SIG-M5 (cell line): ENCODE data around the gene ASGR1.
A peak's percentile ranks its signal among the peaks of the same experiment; 100 is the strongest.
"Not testable (repeated sequence)": the region's sequence is repeated elsewhere in the genome, so short reads cannot be mapped to it uniquely, and the experiment has no call there.

Experiments
- DNase-seq: peaks from one replicate; lab custom pipeline; 2025; lab: John Stamatoyannopoulos, UW

The ASGR1 gene

DNA sequence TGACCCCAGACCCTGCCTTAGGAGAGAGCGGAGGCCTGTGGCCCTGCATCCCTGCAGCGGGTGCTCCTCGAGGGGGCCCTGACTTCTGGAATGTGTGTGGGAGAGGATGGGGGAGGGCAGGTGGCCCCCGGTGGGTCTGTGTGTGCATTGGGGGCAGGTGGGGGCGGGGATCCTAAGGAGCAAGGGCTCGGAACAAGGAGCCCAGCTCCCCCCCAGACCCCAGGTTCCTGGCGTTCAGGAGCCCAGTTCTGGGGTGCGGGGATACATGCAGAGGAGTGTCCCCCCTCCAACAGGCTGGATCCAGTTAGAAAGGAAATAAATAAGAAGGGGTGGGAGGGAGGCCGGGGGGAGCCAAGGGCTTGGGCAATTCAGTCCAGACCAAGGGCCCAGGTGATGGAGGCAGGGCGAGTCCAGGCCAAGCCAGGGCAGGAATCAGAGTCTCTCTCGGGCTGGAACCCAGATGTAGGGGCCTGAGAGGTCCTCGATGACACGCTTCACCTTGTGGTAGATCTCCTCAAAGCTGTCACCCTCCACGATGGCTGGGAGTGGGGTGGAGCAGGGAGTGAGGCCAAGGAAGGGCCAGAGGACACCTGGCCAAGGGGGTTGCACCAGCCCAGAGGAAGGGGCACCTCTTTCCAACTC, 11.2 kb upstream of the ASGR1 start:
- DNase-seq, result no peak

DNA sequence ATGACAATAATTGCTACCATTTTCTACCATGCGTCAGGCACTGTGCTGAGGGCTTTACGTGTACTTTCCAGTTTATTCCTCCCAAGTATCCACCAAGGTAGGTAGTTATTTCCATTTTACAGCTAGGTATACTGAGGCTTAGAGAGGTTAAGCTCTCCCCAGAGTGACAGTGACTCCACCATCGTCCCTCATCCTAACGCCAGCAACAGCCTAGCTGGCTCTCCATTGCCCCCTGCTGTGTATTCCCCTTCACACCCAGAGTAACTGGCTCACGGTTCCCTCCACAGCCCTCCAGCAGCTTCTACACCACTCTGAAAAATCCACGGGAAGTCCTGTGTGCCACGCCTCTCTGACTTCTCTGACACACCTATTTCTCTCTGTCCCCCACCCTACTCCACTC, 7.1 kb upstream of the ASGR1 start:
- no peak for DNase-seq

DNA sequence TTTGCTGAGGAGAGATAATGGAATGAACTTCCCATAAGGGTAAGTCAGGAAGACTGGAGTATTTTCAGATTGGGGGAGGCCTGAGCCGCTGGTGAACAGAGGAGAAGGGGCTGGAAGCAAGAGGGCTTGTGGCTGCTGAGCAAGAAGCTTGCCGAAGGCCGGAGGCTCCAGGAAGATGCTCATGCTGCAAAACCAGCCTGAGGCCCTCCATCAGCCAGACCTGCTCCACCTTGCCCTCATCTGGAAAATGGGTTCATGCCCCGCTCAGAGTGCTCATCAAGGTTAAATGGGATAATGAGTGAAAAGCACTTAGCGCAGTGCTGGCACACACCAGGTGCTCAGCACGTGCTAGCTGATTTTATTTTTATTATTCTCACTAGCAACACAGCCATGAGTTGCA, 5.5 kb upstream of the ASGR1 start:
- no peak for DNase-seq

DNA sequence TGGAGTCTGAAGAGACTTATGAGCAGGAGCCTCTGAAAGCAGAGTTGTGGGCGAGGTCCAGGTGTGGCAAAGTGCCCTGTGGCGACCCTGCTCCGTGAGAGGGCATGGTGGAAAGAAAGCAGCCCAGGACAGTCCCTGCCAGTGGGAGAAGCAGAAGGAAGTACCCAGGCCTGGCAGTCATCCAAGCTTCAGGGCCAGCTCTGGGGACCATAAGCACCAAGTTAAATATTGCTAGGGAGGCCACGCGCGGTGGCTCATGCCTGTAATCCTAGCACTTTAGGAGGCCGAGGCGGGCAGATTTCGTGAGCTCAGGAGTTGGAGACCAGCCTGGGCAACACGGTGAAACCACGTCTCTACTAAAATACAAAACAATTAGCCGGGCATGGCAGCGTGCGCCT, 4.9 kb upstream of the ASGR1 start:
- DNase-seq, result no peak

DNA sequence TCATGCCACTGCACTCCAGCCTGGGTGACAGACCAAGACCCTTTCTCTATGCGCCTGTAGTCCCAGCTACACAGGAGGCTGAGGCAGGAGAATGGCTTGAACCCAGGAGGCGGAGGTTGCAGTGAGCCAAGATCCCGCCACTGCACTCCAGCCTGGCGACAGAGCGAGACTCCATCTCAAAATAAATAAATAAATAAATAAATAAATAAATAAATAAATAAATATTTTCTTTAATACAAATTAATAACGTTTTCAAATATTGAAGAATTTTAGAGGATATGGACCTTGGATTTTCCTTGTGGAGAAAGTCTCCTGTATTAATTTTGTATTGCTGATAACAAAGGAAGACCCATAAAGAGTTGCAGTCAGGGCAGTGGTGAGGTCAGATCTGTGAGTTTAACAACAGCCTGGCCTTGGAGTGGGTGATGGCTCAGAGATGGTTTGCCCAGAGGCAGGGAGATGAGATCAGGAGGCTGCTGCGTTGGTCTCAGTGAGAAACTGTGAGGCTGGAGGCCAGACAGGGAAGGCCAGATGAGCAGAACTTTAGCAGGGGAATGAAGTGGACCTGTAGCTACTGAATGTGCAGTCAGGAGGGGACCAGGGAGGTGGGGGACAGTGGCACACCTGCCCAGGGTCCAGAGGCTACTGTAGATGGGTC, 4.4 kb upstream of the ASGR1 start:
- no peak for DNase-seq

DNA sequence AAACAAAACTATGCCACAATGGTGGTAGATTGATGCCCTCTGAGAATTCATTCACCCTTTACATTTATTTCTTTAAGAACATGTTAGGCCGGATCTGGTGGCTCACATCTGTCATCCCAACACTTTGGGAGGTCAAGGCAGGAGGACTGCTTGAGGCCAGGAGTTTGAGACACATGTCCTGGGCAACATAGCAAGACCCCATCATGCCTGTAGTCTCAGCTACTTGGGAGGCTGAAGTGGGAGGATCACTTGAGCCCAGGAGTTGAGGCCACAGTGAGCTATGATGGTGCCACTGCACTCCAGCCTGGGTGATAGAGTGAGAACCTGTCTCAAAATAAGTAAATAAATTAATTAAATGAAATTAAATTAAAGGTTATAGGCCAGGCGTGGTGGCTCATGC, 2.9 kb upstream of the ASGR1 start:
- DNase-seq, result not testable (repeated sequence)

DNA sequence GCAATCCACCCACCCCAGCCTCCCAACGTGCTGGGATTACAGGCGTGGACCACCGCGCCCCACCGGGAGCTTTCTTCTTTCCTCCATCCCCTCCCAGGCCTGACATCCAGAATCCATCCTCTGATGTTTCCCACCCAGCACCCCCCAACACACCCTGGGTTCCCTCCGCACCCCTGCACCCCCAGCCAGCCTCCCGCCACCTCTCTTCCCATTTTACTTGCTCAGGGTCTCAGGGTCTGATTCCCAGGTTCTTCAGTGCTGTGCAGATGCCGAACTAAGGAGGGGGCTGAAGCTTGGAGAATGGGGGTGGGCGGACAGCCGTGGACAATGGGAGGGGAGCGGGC, 225 bp downstream of the ASGR1 start:
- DNase-seq, result no peak

DNA sequence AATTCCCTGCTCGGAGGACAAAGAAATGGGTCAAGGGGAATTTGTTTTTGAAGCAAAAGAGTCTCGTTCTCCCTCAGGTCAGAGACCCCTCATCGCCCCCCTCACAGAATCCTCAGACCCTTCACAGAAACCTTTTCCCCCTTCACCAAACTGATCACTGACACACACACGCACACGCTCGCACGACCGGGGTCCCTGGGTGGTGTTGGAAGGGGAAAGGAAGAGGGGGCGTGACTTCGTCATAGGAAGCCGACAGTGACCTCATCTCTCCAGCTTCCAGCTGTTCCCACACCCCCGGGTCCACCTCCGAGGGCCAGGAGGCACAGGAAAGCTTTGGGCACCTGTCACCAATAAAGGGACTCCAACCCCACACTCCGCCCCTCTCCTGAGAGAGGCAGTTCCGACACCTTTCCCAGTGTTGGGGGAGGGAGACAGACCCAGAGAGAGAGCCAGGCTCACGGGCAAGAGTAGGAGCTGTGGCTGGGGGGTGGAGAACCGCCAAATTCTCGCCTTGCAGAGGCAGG, 1.2 kb downstream of the ASGR1 start:
- DNase-seq, result no peak

DNA sequence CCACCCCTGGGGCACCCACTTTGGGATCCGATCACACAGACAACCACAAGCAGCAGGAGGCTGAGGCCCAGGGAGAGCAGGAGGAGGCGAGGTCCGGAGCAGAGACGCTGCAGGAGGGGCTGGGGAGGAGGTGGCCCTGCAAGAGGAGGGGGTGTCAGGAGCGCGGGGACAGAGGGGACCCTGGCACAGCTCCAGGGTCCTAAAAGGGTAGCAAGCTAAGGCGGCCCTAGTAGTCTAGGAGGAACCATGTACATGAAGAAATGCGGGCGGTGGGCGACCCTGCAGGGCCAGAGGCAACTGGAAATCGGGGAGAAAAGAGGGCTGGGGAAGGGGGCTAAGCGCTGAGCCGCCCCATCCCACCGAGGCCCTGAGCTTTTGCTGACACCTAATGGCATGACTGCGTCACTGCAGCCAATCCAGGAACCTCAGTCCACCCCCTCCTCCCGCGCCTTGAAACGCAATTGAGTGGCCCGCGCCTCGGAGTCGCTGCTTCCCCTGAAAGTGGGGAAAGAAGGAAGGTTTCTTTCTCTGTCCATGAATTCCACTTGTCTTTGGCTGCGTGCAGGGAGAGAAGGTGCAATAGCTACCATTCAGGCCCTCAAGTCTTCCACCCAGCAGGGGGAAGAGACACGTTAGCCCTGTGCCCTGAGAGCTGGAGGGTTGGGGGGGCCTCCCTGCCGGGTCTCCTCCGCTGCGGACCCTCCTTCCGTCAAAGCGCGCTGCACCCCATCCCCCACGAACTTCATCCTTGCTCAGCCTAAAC, 1.8 kb downstream of the ASGR1 start:
- no peak for DNase-seq

DNA sequence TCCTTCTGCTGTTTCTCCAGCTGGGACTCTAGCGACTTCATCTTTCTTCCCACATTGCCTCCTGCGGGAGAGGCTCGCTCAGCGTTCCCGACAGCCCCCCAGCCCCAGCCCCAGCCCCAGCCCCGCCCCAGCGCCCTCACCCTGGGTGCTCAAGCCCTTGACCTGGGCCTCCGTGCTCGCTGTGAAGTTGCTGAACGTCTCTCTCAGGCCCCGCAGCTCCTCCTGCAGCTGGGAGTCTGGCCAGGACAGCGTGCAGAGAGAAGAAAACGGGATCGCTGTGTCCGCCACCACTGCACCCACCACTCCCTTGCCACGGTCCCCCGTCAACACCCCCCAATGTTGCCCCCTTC, 2.4 kb downstream of the ASGR1 start:
- no peak for DNase-seq

DNA sequence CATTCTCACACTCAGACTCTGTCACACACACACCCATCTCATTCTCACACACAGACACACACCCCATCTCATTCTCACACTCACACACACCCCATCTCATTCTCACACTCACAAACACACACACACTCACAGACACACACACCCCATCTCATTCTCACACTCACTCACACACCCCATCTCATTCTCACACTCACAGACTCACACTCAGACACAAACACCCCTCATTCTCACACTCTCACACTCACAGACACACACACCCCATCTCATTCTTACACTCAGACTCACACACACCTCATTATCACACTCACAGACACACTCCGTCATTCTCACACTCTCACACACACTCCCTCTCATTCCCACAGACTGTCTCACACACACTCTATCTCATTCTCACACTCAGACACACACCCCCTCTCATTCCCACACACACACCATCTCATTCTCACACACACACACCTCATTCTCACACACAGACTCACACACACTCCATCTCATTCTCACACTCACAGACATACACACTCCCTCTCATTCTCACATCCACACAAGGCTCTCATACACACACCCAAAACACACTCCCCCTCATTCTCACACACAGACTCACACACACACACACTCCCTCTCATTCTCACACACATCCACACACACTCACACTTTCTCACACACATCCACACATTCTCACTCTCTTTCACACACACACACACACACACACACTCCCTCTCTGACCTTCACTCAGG, 2.9 kb downstream of the ASGR1 start:
- DNase-seq, result no peak

DNA sequence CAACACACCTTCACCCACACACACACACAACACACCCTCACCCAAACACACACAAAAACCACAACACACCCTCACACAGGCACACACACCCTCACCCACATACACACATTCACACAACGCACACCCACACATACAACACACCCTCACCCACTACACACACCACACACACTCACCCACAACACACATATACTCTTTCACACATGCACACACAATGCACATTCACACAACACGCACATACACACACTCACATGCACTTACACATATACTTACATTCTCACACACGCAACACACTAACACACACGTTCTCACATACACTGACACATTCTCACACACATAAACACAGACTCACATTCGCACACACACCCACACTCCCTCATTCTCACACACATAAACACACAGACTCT, 3.8 kb downstream of the ASGR1 start:
- no peak for DNase-seq

DNA sequence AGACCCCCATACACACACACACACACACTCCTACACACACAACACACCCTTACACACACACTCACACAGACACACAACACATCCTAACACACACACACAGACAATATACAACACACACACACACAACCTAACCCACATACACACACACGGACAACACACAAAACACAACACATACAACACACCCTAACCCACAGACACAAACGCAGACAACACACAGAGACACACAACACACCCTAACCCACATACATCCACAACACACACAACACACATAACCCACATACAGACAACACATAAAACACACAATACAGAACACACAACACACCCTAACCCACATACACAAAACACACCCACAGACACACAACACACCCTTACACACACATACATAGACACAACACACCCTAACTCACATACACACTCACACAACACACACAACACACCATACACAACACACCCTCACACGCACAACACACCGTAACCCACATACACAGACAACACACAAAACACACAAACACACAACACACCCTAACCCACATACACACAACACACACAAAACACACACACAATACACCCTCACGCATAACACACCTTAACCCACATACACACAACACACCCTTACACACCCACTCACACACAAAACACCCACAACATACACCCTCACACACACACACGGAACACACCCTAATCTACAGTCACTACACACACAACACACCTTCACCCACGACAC, 4.4 kb downstream of the ASGR1 start:
- no peak for DNase-seq

DNA sequence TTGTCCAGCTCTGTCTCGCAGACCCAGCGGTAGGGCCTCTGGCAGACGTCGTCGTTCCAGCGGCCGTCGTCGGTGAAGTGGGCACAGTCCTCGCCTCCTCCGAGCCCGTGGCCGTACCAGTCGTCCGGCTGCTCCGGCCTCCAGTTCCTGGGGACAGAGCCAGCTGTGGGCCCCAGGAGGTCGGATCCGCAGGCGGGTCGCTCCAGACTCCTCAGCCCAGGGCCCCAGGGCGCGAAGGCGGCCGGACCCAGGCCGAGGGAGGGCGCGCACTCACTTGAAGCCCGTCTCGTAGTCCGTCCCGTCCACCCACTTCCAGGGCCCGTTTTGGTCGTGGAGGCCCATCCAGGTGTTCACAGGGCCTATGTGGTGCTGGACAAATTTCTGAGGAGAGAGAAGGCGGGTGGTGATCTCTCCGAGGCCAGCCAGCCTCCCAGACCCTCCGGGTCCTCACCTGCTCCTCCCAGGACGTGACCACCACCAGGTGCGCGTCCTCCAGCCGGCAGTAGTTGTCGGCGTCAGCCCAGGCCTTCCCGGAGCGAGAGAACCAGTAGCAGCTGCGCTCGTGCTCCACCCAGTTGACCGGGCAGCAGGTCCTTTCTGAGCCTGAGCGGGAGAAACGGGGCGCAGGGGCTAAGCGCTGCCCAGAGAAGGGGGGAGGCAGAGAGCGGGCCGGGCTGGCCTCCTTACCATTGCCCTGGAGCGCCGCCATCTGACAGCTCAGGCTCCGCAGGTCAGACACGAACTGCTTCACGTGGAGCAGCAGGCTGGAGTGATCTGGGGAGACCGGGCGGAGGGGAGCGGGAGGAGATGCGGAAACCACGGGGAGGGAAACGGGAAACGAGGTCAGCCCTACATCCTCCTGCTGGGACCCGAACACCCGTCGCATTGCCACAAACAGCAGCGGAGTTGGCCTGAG, 5.2 kb downstream of the ASGR1 start:
- DNase-seq, result no peak

DNA sequence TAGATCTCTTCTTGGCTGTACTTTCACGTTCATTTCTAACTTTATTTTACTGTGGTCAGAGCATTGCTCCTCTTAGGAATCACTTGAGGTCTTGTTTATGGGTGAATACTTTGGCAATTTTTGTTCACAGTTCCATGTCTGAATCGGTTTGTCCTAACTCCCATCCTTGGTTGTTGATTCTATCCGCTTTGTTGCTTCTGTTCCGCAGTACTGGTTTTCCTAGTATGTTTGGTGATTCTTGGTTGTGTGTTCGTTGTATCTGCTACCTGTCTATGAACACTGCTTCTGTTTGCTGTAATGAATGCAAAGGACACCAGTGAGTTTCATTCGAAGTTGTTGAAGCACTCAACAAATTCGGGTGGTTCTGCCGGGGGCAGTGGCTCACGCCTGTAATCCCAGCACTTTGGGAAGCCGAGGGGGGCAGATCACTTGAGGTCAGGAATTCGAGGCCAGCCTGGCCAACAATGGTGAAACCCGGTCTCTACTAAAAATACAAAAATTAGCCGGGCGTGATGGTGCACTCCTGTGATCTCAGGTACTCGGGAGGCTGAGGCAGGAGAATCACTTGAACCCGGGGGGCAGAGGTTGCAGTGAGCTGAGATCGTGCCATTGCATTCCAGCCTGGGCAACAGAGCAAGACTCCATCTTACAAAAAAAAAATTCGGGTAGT, 6.5 kb downstream of the ASGR1 start:
- not testable (repeated sequence) for DNase-seq

DNA sequence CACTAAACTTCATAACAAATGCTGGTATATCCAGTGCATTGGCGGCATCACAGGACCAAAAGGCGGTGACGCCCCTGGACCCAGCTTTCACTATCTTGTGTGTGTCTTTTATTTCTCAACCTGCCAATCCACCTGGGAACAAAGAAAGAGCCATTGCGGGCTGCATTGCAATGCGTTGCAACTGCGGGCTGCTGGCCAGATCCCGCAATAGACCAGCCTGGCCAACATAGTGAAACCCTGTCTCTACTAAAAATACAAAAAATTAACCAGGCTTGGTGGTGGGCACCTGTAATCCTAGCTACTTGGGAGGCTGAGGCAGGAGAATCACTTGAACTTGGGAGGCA, 9.6 kb downstream of the ASGR1 start:
- not testable (repeated sequence) for DNase-seq

DNA sequence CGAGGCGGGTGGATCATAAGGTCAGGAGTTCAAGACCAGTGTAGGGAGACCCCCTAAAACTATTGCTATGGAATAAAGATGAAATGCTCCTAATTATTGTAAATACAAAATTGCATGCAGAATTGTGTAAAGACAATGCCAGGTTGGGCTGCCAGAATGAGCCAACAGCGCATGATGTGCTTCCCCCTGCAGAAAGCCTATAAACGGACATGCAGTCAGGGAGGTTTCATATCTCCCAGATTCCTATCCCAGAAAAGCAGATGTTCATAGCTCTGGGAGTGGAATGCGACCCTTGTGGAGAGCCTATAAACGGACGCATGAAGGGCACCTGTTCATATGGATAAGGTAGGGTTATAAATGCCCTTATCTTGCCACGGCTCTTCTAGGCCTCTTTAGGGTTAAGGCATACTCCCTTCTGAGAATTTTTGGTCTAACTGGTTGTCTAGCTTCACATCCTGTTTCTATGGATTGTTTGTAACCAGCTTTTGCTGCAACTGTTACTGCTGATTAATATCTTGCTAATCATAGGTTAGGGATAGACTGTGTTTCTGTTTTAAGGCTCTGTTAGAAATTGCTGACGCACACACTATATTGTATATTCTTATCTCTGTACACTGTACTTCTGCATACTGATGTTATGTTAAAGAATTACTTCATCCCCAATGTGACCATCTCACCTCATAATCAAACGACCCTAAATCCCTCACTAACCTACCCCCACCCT, 10.2 kb downstream of the ASGR1 start:
- not testable (repeated sequence) for DNase-seq

DNA sequence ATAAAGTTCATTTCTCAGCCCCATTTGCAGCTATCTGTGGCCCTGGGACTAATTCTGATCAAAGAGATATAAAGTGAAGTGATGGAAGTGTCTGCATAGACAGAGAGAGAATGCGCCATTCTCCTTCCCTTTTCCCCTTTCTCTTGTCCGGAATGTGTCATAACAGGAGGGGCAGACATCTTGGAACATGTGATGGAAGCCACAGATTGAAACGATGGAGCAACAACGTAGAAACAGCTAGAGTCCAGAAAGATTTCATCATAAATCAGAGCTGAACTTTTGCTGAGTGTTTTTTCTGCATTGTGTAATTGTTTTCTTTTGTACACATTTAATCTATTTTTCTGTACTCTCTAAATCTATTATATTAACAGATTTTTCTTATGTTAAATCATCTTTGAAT, 11.3 kb downstream of the ASGR1 start:
- DNase-seq, result peak; percentile 26

DNA sequence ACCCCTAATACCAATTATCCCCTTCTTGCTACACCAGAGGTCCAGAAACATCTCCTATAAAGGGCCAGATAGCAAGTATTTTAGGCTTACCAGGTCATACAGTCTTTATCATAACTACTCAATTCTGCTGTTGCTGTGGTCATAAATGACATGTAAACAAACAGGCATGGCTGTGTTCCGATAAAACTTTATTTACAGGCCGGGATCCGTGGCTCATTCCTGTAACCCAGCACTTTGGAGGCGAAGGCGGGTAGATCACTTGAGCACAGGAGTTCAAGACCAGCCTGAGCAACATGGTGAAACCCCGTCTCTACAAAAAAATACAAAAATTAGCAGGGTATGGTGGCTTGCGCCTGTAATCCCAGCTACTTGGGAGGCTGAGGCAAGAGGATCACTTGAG, 12.3 kb downstream of the ASGR1 start:
- no peak for DNase-seq

DNA sequence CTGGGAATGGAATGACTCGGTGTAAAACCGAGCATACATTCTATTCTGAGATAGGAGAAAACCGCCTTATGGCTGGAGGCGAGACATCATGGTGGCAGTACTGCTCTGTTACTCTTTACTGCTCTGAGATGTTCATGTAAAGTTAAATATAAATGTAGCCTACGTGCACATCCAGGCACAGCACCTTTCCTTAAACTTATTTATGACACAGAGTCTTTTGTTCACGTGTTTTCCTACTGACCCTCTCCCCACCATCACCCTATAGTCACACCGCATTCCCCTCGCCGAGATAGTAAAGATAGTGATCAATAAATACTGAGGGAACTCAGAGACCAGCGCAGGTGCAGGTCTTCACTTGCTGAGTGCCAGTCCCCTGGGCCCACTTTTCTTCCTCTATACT, 19.6 kb downstream of the ASGR1 start:
- DNase-seq, result not testable (repeated sequence)
